Keratinocyte (primary cell): ENCODE data around the gene PIGP.

Source experiments
- EZH2 ChIP-seq: IDR thresholded peaks from one replicate; pipeline ENCODE4 v1.6.1; 2012; ENCODE audit warnings: inconsistent platforms, mild to moderate bottlenecking, low read length, moderate library complexity
- TF ChIP-seq, protein P1 (sequence below), 3 experiments: IDR thresholded peaks in 1 of 3; conservative IDR thresholded peaks in 1 of 3; optimal IDR thresholded peaks in 1 of 3; 2 replicates in 2 of 3; 3 replicates in 1 of 3; pipeline versions ENCODE3 to v1.5.1; 2011; ENCODE audit warnings: low read length in 3 of 3, mild to moderate bottlenecking in 3 of 3, moderate library complexity in 2 of 3, control low read depth in 1 of 3, inconsistent platforms in 1 of 3; ENCODE audit not compliant: insufficient read depth in 2 of 3; ENCODE audit errors: extremely low read depth in 1 of 3

DNA sequence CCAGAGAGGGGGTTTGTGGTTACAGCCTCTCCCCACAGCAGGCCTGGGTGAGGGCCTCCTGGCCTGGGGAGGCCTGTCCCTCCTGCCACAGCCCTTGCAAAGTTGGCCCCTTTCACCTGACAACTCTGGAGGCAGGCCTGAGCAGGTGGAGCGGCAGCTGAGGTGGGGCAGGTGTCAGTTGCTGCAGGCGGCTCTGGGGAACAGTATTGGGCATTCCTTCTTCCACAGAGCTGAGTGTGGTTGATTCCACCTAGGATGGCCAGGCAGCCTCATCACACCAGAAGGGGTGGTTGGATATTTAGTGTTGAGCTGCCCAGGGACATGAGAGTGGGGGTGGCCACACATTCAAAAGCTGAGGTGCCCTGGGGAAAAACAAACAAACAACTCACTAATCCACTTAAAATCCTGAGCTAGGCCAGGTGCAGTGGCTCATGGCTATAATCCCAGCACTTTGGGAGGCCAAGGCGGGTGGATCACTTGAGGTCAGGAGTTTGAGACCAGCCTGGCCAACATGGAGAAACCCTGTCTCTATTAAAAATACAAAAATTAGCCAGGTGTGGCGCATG, 31.1 kb downstream of the PIGP start:
- TF ChIP-seq, protein P1, sequence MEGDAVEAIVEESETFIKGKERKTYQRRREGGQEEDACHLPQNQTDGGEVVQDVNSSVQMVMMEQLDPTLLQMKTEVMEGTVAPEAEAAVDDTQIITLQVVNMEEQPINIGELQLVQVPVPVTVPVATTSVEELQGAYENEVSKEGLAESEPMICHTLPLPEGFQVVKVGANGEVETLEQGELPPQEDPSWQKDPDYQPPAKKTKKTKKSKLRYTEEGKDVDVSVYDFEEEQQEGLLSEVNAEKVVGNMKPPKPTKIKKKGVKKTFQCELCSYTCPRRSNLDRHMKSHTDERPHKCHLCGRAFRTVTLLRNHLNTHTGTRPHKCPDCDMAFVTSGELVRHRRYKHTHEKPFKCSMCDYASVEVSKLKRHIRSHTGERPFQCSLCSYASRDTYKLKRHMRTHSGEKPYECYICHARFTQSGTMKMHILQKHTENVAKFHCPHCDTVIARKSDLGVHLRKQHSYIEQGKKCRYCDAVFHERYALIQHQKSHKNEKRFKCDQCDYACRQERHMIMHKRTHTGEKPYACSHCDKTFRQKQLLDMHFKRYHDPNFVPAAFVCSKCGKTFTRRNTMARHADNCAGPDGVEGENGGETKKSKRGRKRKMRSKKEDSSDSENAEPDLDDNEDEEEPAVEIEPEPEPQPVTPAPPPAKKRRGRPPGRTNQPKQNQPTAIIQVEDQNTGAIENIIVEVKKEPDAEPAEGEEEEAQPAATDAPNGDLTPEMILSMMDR (optimal IDR thresholded peaks at IDR 0.05 in 1 of 3, IDR thresholded peaks at IDR 0.05 in 1 of 3, conservative IDR thresholded peaks at IDR 0.05 in 1 of 3; ENCODE audit: extremely low read depth in 1 of 3, insufficient read depth in 2 of 3, low read length in 3 of 3) = no peak
- no peak for TF ChIP-seq EZH2
